Measurements from ENCODE around the gene PIPOX. TPM values are rescaled to one million over a fixed set of nuclear protein-coding genes. Genes with fewer than 3 reads are reported as not detected.
A peak's percentile ranks its signal among the peaks of the same experiment; 100 is the strongest.

Gene PIPOX
- total RNA-seq, 1 experiment from 2014 or later, result 96.8 TPM

- Histone ChIP-seq H3K4me3 (no peak overlapping the region), H3K27me3 (no peaks in the 10 kb centered on the region), H3K4me1 (peaks cover 39% of the 10 kb centered on the region), H3K36me3 (no peaks in the 10 kb centered on the region), H3K9me3 (replicated peaks) (peaks cover 21% of the 10 kb centered on the region), H3K27ac (no peak overlapping the region)
- no peak for DNase-seq
These were observed 8.4 kb upstream of the PIPOX start for GRCh38 chr17:29034510-29034909.

GRCh38 chr17:29036584-29036983 lies 6.4 kb upstream of the PIPOX start:
- H3K9me3 ChIP-seq (replicated peaks), result peaks cover 19% of the 10 kb centered on the region
- no peak for DNase-seq
- no peaks in the 10 kb centered on the region for H3K36me3 ChIP-seq
- peaks cover 54% of the 10 kb centered on the region for H3K4me1 ChIP-seq
- no peaks in the 10 kb centered on the region for H3K27me3 ChIP-seq
- no peak overlapping the region for H3K27ac ChIP-seq
- H3K4me3 ChIP-seq, result no peak overlapping the region

- peaks cover 19% of the 10 kb centered on the region for H3K9me3 ChIP-seq (replicated peaks)
- no peak for DNase-seq
- no peaks in the 10 kb centered on the region for H3K36me3 ChIP-seq
- peak overlapping the region; percentile 48 for H3K4me3 ChIP-seq
- no peaks in the 10 kb centered on the region for H3K27me3 ChIP-seq
- peak overlapping the region; percentile 99 for H3K27ac ChIP-seq
- H3K4me1 ChIP-seq, result peaks cover 51% of the 10 kb centered on the region
These were observed 5.2 kb upstream of the PIPOX start for GRCh38 chr17:29037739-29038084.

DNA sequence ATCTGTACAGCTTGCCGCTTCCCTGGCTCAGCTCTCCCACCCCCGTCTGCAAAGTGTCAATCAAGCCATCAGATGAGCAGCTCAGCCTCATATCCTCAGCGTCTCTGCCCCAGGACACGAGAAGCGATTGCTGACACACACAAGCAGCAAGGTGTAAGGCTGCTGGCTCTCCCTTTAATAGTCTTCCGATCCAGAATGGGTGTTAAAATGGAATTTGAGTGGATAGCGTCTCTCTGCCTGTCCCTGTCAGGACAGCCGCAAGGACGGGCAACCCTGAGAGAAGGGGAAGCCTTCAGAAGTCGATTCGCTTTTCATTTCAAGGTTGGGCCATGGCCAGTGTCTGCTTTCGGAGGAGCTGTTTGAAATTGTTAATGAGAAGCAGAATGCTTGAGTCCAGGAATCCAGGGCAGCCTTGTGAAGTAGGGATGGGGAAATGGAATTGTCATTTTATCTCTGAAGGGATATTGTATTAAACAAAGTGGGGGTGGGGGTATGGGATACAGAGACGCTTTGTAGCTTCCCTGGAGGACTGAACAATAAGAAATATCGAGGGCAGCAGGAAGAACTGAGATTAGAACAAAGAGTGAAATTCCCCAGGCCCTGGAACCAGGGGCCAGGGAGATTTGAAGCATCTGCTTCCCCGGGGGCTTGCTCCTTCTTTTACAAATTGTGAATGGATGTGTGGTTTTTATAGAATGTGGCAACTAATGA lies 4.7 kb upstream of the PIPOX start:
- Histone ChIP-seq H3K27ac (peak overlapping the region; percentile 99), H3K4me3 (peak overlapping the region; percentile 48), H3K4me1 (peaks cover 51% of the 10 kb centered on the region), H3K9me3 (replicated peaks) (peaks cover 19% of the 10 kb centered on the region), H3K27me3 (no peaks in the 10 kb centered on the region), H3K36me3 (no peaks in the 10 kb centered on the region)
- peak; percentile 90 to 96 for DNase-seq

GRCh38 chr17:29039764-29040598 lies 3.0 kb upstream of the PIPOX start:
- peak; percentile 98 to 99 for DNase-seq
- H3K4me1 ChIP-seq, result peaks cover 65% of the 10 kb centered on the region
- H3K27ac ChIP-seq, result peak overlapping the region; percentile 99
- H3K9me3 ChIP-seq (replicated peaks), result peaks cover 3% of the 10 kb centered on the region
- no peak overlapping the region for H3K4me3 ChIP-seq
- H3K36me3 ChIP-seq, result no peaks in the 10 kb centered on the region
- no peaks in the 10 kb centered on the region for H3K27me3 ChIP-seq

GRCh38 chr17:29041091-29041490 lies 1.9 kb upstream of the PIPOX start:
- Histone ChIP-seq H3K27ac (peak overlapping the region; percentile 99), H3K4me1 (peaks cover 71% of the 10 kb centered on the region)

GRCh38 chr17:29041571-29041970 lies 1.4 kb upstream of the PIPOX start:
- Histone ChIP-seq H3K4me3 (peak overlapping the region; percentile 55), H3K36me3 (no peaks in the 10 kb centered on the region), H3K4me1 (peaks cover 76% of the 10 kb centered on the region), H3K27me3 (no peaks in the 10 kb centered on the region), H3K27ac (peak overlapping the region; percentile 99), H3K9me3 (replicated peaks) (no peaks in the 10 kb centered on the region)
- DNase-seq, result no peak

More at GRCh38 chr17:29041091-29041490, 1.9 kb upstream of the PIPOX start:
- DNase-seq, result peak in 1 of 2 experiments; percentile 37
- Histone ChIP-seq H3K9me3 (replicated peaks) (no peaks in the 10 kb centered on the region), H3K27me3 (no peaks in the 10 kb centered on the region), H3K36me3 (no peaks in the 10 kb centered on the region), H3K4me3 (peak overlapping the region; percentile 13)

DNA sequence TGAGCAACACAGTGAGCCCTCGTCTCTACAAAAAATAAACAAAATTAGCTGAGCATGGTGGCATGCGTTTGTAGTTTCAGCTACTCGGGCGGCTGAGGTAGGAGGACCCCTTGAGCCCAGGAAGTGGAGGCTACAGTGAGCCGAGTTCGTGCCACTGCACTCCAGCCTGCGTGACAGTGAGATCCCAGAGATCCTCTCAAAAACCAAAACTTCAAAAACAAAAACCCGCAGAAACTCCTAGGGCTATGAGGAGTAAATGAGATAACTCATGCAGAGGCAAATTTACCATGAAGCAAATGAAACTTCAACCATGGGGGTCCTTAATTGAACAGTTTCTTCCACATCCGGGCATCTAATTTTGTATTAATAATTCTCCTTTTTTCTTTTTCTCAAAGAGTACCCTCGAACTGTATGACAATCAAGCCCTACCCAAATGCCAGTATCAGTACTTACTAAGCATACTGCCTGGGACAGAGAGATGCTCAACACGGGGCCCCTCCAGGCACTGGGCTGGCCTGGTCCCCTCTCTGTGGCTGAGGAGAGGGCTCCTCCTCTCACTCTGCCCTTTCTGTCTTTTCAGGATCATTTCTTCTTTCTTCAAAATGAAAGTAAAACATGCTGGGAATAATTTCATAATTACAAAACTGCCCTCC lies 789 bp upstream of the PIPOX start:
- Histone ChIP-seq H3K36me3 (no peaks in the 10 kb centered on the region), H3K27ac (peak overlapping the region; percentile 99), H3K4me3 (peak overlapping the region; percentile 55), H3K4me1 (peaks cover 78% of the 10 kb centered on the region), H3K9me3 (replicated peaks) (no peaks in the 10 kb centered on the region), H3K27me3 (no peaks in the 10 kb centered on the region)
- peak; percentile 43 to 67 for DNase-seq

GRCh38 chr17:29043539-29044145 lies 701 bp downstream of the PIPOX start:
- H3K27me3 ChIP-seq, result no peaks in the 10 kb centered on the region

GRCh38 chr17:29045026-29045425 lies 2.1 kb downstream of the PIPOX start:
- peaks cover 77% of the 10 kb centered on the region for H3K4me1 ChIP-seq
- no peaks in the 10 kb centered on the region for H3K36me3 ChIP-seq
- no peak overlapping the region for H3K4me3 ChIP-seq
- no peaks in the 10 kb centered on the region for H3K27me3 ChIP-seq
- no peaks in the 10 kb centered on the region for H3K9me3 ChIP-seq (replicated peaks)
- no peak for DNase-seq
- no peak overlapping the region; the same call in 1 of the 2 replicates for H3K27ac ChIP-seq

More at GRCh38 chr17:29043539-29044145, 701 bp downstream of the PIPOX start:
- peaks cover 75% of the 10 kb centered on the region for H3K4me1 ChIP-seq
- H3K4me3 ChIP-seq, result peak overlapping the region; percentile 55
- peak; percentile 89 to 92 for DNase-seq
- no peaks in the 10 kb centered on the region for H3K36me3 ChIP-seq
- H3K27ac ChIP-seq, result peak overlapping the region; percentile 99
- H3K9me3 ChIP-seq (replicated peaks), result no peaks in the 10 kb centered on the region

DNA sequence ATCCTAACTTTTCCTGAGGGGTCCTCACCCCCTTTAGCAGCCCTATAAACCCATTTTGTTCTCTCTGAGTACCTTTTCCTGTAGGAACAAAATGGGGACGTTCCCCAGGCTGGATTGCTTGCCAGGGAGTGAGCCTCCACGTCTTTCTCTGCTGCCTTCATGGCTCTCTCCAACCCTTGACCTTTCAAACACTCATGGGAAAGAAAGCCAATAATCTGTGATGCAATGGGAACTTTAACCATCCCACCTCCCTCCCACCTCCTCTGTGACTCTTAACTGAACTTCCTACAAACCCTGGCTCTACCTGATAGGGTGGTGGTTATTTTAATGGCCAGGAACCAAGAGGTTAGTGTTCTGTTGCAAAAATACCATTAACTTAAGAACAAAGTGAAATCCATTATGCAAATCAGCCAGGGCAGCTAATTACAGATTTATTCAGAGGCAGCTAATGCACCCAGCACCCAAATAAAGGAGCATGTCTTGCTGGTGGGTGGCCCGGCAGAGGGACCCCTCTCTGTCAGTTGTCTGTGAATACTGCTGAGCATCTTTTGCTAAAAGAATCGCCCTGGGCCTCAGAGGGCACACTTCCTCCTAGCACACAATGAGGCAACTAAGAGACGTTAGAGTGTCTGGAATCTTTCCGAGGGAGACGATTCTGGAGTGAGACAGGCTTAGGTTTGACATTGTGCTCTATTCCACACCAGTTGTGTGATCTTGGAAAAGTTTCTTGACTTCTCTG lies 3.0 kb downstream of the PIPOX start:
- Histone ChIP-seq H3K36me3 (no peaks in the 10 kb centered on the region), H3K27ac (no peak overlapping the region), H3K4me1 (peaks cover 81% of the 10 kb centered on the region), H3K4me3 (no peak overlapping the region), H3K9me3 (replicated peaks) (no peaks in the 10 kb centered on the region), H3K27me3 (no peaks in the 10 kb centered on the region)
- DNase-seq, result no peak

DNA sequence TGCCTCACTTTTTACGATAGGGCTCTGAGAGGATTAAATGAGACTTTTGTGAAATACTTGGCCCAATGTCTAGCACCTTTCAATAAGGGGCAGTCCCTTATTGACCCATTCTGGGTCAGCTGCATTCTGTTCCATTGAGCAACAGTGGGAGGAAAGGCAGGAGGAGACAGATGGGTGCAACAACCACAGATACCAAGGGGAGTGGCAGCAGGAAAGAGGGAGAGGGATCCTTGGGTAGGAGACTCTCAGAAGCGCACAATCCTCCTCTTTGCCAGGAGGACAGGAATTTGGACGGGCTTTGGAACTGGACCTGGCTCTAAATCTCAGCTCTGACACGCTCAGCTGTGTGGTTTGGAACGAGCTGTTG lies 3.5 kb downstream of the PIPOX start:
- no peak overlapping the region for H3K4me3 ChIP-seq
- H3K4me1 ChIP-seq, result peaks cover 79% of the 10 kb centered on the region
- DNase-seq, result no peak
- no peaks in the 10 kb centered on the region for H3K27me3 ChIP-seq
- H3K9me3 ChIP-seq (replicated peaks), result no peaks in the 10 kb centered on the region
- H3K36me3 ChIP-seq, result no peaks in the 10 kb centered on the region
- H3K27ac ChIP-seq, result no peak overlapping the region; the same call in 1 of the 2 replicates

GRCh38 chr17:29048440-29049368 lies 5.8 kb downstream of the PIPOX start:
- H3K27me3 ChIP-seq, result no peaks in the 10 kb centered on the region
- peak overlapping the region; percentile 99 for H3K27ac ChIP-seq
- no peaks in the 10 kb centered on the region for H3K36me3 ChIP-seq
- H3K9me3 ChIP-seq (replicated peaks), result no peaks in the 10 kb centered on the region
- peak; percentile 100 for DNase-seq
- H3K4me3 ChIP-seq, result peak overlapping the region; percentile 17; the same call in 1 of the 2 replicates
- peaks cover 84% of the 10 kb centered on the region for H3K4me1 ChIP-seq
